Body of pancreas (tissue), 4 donors: ENCODE results near the gene VPS26A. TPM values are rescaled to one million over a fixed set of nuclear protein-coding genes. Genes with fewer than 3 reads are reported as not detected.

Experiments
- ATAC-seq: fragments of 150-250 bp; one replicate; pipeline ENCODE4 v1.9.1; 2016
- DNase-seq, 4 donors: peaks; one replicate each; pipeline ENCODE4 v3.0.0-alpha.2; 2019
- H3K27ac ChIP-seq, 4 donors: fragments of 200-600 bp; sonication (generic); 1 replicate in 3 of 4; 2 replicates in 1 of 4; pipeline versions ENCODE4 v1.5.1 to v1.6.1; 2016 to 2019; ENCODE audit warnings: mild to moderate bottlenecking in 1 of 4, mixed read lengths in 1 of 4, moderate library complexity in 1 of 4
- H3K27me3 ChIP-seq, 2 donors: fragments of 200-600 bp; sonication (generic); one replicate each; pipeline ENCODE4 v1.6.0; 2016; ENCODE audit warnings: mild to moderate bottlenecking in 1 of 2
- H3K36me3 ChIP-seq, 2 donors: fragments of 200-600 bp; sonication (generic); replicated peaks in 1 of 2; 2 replicates each; pipeline ENCODE4 v1.5.1; 2016; ENCODE audit warnings: low read depth in 2 of 2; ENCODE audit not compliant: insufficient read depth in 1 of 2
- H3K4me1 ChIP-seq: fragments of 200-600 bp; sonication (generic); one replicate; pipeline ENCODE4 v1.6.0; 2016
- H3K4me3 ChIP-seq, 2 donors: fragments of 200-600 bp; sonication (generic); 1 replicate in 1 of 2; 2 replicates in 1 of 2; pipeline ENCODE4 v1.5.1; 2016 to 2019
- H3K9me3 ChIP-seq, 3 donors: fragments of 200-600 bp; sonication (generic); 1 replicate in 2 of 3; 2 replicates in 1 of 3; pipeline ENCODE4 v1.5.1; 2016
- POLR2A ChIP-seq, 3 donors: fragments of 450-650 bp; IDR thresholded peaks; one replicate each; pipeline ENCODE4 v1.6.1; 2016; ENCODE audit warnings: antibody characterized with exemption in 3 of 3, mild to moderate bottlenecking in 2 of 3
- WGBS, 2 donors: methylation state at CpG; one replicate each; pipeline ENCODE4 v1.1.5; 2017; 5-methylcytosine and 5-hydroxymethylcytosine counted together
- intact Hi-C: fragments of 100-400 bp; cut with DNase I; formaldehyde crosslinking; loops from one replicate; pipeline ENCODE4 v1.15.1; 2023
- total RNA-seq, 2 donors: library from RNA; depleted of rRNA; stranded (reverse); fragments of >200 nt; gene quantifications; one replicate each; pipeline ENCODE4 v1.1.0, GENCODE V29; 2016
- TF ChIP-seq, protein P1 (sequence below), 7 experiments: fragments of 450-650 bp in 4 of 7; fragments of 200-600 bp in 3 of 7; sonication (generic) in 3 of 7; IDR thresholded peaks; one replicate each; pipeline ENCODE4 v1.5.1; 2016 to 2019; ENCODE audit warnings: antibody characterized with exemption in 7 of 7

The VPS26A gene
- total RNA-seq, 2 donors from 2014 or later: 12.2 to 17.1 TPM

DNA sequence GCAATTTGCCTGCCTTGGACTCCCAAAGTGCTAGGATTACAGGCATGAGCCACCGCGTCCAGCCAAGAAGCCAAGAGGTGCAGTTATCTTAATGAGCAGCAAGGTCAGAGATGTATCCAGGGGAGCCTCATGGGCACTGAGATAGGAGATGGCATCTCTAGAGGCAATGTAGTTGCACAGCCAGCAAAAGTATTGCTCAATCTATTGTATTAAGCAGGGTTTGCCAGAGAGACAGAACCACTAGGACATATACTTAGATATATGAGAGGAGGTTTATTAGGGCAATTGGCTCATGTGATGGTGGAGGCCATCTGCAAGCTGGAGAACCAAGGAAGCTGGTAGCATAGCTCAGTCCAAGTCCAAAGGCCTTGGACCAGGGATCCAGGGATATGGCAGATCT is 16.3 kb upstream of the VPS26A start:
- no peaks in the 10 kb centered on the region for H3K27me3 ChIP-seq
- H3K4me1 ChIP-seq: no peaks in the 10 kb centered on the region
- intact Hi-C loops: no loop called here
- WGBS, 2 donors: 85 to 100% methylated on average over 1 to 2 of the region's 2 CpGs
- H3K36me3 ChIP-seq: no peaks in the 10 kb centered on the region
- no peak for TF ChIP-seq POLR2A (IDR thresholded peaks at IDR 0.05)
- TF ChIP-seq, protein P1, sequence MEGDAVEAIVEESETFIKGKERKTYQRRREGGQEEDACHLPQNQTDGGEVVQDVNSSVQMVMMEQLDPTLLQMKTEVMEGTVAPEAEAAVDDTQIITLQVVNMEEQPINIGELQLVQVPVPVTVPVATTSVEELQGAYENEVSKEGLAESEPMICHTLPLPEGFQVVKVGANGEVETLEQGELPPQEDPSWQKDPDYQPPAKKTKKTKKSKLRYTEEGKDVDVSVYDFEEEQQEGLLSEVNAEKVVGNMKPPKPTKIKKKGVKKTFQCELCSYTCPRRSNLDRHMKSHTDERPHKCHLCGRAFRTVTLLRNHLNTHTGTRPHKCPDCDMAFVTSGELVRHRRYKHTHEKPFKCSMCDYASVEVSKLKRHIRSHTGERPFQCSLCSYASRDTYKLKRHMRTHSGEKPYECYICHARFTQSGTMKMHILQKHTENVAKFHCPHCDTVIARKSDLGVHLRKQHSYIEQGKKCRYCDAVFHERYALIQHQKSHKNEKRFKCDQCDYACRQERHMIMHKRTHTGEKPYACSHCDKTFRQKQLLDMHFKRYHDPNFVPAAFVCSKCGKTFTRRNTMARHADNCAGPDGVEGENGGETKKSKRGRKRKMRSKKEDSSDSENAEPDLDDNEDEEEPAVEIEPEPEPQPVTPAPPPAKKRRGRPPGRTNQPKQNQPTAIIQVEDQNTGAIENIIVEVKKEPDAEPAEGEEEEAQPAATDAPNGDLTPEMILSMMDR (IDR thresholded peaks at IDR 0.05): no peak
- H3K4me3 ChIP-seq: no peak overlapping the region
- DNase-seq (no peak), ATAC-seq (no peak)
- H3K27ac ChIP-seq: no peak overlapping the region
- no peaks in the 10 kb centered on the region for H3K9me3 ChIP-seq

DNA sequence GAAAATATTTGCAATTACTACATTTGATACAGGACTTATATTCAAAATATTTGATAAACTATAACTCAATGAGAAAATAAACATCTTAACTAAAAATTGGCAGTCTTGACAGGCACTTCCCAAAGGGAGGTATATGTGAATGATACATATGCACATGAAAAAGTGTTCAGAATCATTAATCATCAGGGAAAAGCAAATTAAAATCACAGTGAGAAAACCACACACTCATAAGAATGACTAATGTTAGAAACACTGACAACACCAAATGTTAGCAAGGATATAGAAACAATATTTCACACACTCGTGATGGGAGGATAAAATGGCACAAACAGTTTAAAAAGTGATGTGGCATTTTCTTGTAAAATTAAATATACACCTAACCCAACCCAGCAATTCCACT is 4.1 kb upstream of the VPS26A start:
- no peak overlapping the region for H3K27ac ChIP-seq
- no peaks in the 10 kb centered on the region for H3K9me3 ChIP-seq
- H3K36me3 ChIP-seq: no peaks in the 10 kb centered on the region
- no peaks in the 10 kb centered on the region for H3K27me3 ChIP-seq
- TF ChIP-seq, protein P1 (IDR thresholded peaks at IDR 0.05): no peak
- TF ChIP-seq POLR2A (IDR thresholded peaks at IDR 0.05): no peak
- no peak for DNase-seq
- intact Hi-C loops: no loop called here
- H3K4me1 ChIP-seq: peaks cover 5% of the 10 kb centered on the region
- WGBS, 2 donors: 46 to 68% methylated on average over 1 of the region's 1 CpG
- no peak overlapping the region for H3K4me3 ChIP-seq
- no peak for ATAC-seq

DNA sequence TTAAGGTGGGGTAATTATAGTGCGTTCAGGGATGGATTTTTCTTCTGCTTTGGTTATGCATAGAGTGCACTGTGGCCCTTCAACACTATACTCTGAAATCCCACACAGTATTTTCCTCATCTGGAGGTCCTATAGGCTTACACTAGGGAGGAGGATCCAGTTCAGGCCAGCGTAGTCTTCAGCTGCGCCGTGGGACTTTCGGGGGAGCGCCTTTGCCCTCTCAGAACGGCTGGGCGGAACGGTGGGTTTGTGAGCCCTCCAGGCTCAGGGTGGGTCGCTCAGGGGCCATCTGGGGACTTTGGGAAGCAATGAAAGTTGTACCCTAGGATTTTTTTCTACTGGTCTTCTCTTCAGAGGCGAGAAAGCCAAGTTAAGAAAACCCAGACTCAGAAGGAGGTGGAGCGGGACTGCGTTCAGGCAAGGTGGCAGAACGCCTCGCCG is 652 bp upstream of the VPS26A start:
- intact Hi-C loops: no loop called here

DNA sequence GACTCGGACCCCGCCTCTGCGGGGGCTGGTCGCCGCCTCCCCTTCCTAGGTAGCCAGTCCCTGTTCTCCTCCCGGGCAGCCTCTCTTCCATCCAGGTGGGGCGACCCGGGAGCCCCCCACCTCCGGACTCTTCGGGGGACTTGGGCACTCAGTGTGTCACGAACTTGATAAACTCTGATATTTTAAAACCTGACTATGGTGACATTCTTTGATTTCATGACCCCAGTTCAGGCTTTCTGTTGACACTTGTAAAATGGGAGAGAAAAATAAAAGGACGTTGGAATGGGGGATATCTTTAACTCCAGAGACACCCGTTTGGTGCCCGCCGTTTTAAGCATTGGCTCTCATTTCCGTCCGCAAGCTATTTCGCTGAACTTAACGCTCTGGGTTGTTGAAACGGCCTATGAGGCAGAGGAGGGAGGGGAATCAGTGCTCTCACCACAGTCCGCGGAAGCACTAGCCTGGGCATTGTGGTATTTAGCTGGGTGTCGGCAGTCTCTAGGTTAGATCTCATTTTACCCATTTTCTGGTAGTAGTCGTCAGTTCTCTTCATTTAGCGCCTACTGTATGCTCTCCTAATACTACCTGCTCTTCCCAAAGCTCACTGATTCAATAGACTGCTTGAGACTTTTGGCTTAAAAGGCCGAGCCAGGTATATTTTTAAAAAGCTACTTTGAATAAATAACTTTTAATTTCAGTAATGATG is 738 bp downstream of the VPS26A start:
- Histone ChIP-seq H3K4me1 (peaks cover 20% of the 10 kb centered on the region), H3K4me3 (peak overlapping the region; percentile 49 to 63), H3K9me3 (no peaks in the 10 kb centered on the region), H3K27ac (peak overlapping the region; percentile 91 to 97 (median 94)), H3K27me3 (no peaks in the 10 kb centered on the region), H3K36me3 (no peaks in the 10 kb centered on the region)
- ATAC-seq (no peak), DNase-seq (peak; percentile 32 to 51 (median 46))
- intact Hi-C loops: no loop called here
- 0 to 2% methylated on average over 23 to 26 of the region's 26 CpGs for WGBS, 2 donors
- TF ChIP-seq, protein P1 (IDR thresholded peaks at IDR 0.05): no peak
- TF ChIP-seq POLR2A (IDR thresholded peaks at IDR 0.05): no peak

More for the DNA sequence above, 652 bp upstream of the VPS26A start:
- H3K4me1 ChIP-seq: peaks cover 20% of the 10 kb centered on the region
- peak overlapping the region; percentile 91 to 97 (median 94) for H3K27ac ChIP-seq
- no peaks in the 10 kb centered on the region for H3K36me3 ChIP-seq
- DNase-seq: peak in 2 of 4 donors; percentile 61 to 65
- peak overlapping the region; percentile 29 to 39 for H3K4me3 ChIP-seq
- H3K27me3 ChIP-seq: no peaks in the 10 kb centered on the region
- ATAC-seq: peak; percentile 53
- 0 to 1% methylated on average over 16 of the region's 16 CpGs for WGBS, 2 donors
- no peaks in the 10 kb centered on the region for H3K9me3 ChIP-seq
- TF ChIP-seq POLR2A (IDR thresholded peaks at IDR 0.05): no peak
- TF ChIP-seq, protein P1 (IDR thresholded peaks at IDR 0.05): no peak

DNA sequence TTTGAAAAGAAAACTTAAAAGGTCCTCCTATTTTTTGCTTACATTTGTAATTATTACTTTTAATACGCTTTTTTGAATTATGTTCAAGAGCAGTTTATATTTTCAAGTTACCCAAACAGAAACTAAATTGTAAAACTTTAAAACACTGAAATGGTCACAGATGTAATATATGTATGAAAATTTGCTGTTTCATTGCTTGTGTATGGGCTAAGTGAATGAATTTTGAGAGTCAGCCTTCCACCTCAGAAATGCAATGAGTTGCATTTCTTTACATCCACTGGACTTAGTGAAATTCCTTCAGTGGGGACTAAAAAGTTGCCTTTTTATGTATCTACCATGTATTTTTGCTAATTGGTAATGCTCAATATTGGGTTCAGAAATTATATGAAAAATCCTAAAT is 1.6 kb downstream of the VPS26A start:
- WGBS, 2 donors: 36 to 38% methylated on average over 1 of the region's 1 CpG
- no peak for DNase-seq
- H3K9me3 ChIP-seq: no peaks in the 10 kb centered on the region
- no peak for TF ChIP-seq POLR2A (IDR thresholded peaks at IDR 0.05)
- TF ChIP-seq, protein P1 (IDR thresholded peaks at IDR 0.05): no peak
- no peaks in the 10 kb centered on the region for H3K36me3 ChIP-seq
- H3K4me3 ChIP-seq: no peak overlapping the region
- peaks cover 26% of the 10 kb centered on the region for H3K4me1 ChIP-seq
- H3K27ac ChIP-seq: peak overlapping the region in 1 of 4 donors; percentile 93
- intact Hi-C loops: no loop called here
- H3K27me3 ChIP-seq: no peaks in the 10 kb centered on the region
- ATAC-seq: no peak
